H54 (cell line): ENCODE measurements around the gene ZNF530.

ENCODE experiments used
- DNase-seq: peaks from one replicate; pipeline ENCODE4 v3.0.0; 2011; ENCODE audit warnings: low spot score, mixed read lengths; ENCODE audit not compliant: insufficient read length
- FAIRE-seq: peaks from 3 replicates; lab custom pipeline; 2011; peaks lifted over from hg19 to GRCh38; lab: Jason Lieb, UNC
- POLR2A ChIP-seq: IDR thresholded peaks from 2 replicates; pipeline ENCODE4 v1.6.1; 2011; ENCODE audit warnings: low read depth, mild to moderate bottlenecking, low read length

The ZNF530 gene

DNA sequence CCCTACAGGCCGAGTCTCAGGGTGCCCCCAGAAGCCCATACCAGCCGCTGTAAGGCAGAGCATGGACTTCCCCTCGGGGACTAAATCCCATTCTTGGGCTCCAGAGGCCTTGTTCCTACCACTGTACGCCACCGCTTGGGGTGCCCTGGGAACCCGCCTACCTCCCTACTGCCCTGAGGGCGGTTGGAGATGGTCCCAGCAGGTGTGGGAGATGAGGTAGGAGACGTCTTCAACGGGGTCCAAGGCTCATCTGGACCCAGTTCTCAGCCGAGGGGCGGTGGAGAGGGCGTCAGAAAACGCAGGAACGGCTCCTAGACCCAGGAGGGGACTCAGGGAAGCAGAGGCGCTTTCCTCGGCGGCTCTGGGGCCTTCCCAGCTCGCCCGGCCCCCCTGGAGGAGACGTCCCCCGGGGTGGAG lies 16.6 kb upstream of the ZNF530 start:
- DNase-seq (no peak), FAIRE-seq (no peak)
- TF ChIP-seq POLR2A, result no peak

DNA sequence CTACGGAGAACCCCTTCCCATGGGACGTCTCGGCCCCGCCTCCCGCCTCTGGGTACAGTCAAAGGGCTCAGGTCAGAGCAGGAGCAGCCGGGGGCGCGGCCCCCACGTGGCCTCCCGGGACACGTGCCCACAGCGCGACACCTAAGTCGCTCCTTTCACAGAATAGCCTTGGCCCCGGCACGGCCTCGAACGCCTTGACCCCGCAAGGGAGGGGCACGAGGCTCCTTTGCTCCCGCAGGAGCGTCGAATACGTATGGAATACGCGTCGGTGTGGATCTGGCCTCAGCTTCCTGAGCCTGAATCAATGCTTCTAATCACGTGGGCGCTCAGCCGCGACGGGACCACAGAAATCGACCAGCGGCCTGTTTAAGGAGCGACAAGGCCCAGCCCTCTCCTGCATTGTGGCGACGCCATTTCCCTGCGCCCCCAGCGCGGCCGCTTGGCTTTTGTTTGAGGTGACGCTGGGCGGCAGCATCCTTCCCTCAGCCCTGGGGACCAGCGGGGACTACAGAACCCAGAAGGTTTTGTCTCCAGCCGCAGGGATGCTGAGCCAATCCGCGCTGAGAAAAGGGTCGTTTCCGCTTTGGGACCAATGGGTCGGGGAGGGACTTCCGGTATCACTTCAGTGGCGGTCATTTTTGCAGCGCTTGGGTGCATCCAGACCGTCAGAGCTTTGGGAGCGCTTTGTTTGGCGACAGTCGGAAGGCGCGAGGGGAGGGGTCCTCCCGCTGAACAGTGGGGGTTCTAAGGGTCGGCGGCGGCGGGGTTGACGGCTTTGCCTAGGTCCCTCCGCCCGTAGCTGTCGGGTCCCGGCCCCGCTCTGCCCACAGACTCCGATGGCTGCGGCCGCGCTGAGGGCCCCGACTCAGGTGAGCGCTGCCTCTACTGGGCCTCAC lies 15.9 kb upstream of the ZNF530 start, which contains the start of gene ZIK1:
Gene ZIK1, plus strand, starts transcription at position 625 of the 896 bp plus-strand sequence. Its CDS starts 212 bp downstream, at position 837.
- TF ChIP-seq POLR2A, result no peak; the same call in 1 of the 2 replicates
- FAIRE-seq (no peak), DNase-seq (no peak)

DNA sequence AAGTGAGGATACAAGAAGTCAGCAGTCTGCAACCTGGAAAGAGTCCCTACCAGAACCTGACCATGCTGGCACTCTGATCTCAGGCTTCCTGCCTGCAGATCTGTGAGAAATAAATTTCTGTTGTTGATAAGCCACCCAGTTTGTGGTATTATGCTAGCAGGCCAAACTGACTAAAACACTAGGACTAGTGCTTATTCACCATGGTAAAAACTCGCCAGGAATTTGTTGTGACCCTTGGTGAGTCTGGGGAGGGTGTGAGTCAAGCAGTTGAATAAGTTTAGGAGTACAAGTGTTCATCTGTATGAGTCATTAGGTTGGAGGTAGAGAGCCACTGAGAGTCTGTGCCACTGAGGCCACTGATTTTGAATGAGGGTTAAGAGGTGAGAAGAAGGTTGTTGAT lies 12.2 kb upstream of the ZNF530 start:
- no peak for TF ChIP-seq POLR2A
- DNase-seq (peak; percentile 97), FAIRE-seq (peak; percentile 36)

DNA sequence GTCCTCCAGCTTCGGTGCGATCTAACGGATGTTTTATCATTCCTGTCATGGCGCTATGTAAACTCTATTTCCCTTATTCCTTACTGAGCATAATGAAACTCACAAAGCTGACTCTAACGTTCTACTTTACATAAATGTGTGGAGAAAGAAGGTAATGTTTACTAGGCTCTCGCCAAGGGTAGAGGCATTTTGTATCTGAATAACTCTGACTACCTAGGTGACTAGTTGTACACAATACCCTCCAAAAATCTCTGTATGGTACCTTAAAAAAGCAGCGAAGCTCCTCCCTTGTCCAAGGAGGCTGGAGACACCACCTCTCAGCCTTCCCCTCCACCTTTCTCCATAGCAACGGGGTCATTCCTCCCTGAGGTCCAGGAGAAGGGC lies 316 bp upstream of the ZNF530 start:
- no peak for DNase-seq
- FAIRE-seq, result no peak
- TF ChIP-seq POLR2A, result no peak

DNA sequence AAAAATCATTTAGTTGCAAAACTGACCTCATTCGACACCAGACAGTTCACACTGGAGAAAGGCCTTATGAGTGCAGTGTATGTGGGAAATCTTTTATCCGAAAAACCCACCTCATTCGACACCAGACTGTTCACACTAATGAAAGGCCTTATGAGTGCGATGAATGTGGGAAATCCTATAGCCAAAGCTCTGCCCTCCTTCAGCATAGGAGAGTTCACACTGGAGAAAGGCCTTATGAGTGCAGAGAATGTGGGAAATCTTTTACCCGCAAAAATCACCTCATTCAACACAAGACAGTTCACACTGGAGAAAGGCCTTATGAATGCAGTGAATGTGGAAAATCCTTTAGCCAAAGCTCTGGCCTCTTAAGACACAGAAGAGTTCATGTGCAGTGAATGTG lies 7.2 kb downstream of the ZNF530 start:
- DNase-seq (no peak), FAIRE-seq (no peak)
- TF ChIP-seq POLR2A, result no peak

DNA sequence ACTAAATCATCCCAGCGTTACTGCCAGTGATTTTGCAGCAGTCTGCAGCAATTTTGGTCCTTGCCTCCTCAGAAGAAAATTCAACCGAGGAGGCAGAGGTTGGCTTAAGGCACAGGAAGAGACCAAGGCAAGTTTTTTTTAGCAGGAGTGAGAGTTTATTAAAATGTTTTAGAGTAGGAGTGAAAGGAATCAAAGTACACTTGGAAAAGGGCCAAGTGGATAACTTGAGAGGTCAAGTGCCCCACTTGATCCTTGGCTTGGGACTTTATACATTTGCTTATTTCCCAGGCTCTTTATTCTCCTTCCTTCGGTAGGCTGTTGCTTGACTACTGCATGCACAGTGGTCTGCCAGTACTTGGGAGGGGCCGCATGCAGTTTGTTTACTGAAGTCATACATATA lies 11.4 kb downstream of the ZNF530 start:
- no peak for TF ChIP-seq POLR2A
- FAIRE-seq, result no peak
- no peak for DNase-seq

DNA sequence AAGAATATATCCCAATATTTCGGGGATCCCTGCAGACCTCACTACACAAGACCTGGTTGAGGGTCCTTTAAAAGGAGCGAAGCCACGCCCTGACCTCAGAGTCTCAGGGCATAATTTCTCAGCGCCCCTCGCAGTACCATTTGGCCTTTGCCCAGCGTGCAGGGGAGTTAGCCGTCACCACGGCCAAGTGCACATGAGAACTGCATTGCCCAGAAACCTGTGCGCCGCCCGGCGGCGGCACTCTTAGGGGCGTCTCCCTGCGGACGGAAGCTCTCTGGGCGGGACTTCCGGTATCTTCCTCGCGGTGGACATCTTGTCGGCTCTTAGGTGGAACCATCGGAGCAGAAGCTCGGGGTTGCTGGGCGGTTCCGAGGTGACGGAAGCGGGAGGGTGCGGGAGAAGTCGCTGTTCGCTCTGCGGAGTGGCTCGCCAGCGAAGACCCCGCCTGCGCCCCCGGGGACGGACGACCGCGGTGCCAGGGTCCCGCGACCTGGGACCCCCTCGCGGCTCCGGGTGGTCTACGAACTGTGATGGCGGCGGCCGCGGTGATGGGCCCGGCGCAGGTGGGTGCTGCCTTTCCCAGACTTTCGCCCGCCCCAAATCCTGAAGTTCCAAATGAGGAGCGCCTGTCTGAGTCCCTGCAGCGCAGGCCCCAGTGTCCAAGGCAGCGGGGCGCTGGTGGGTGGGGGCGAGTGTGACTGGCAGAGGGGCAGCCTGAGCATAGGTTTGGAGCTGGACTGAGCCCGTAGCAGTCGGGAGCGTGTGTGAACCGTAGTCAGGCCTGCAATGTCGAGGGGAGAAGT lies 14.5 kb downstream of the ZNF530 start, which contains the start of gene ZNF134:
Gene ZNF134, plus strand, starts transcription at position 302 of the 803 bp plus-strand sequence. CDS start 5,227 bp downstream, outside the sequence.
- DNase-seq (peak; percentile 98), FAIRE-seq (no peak)
- peak; percentile 71 for TF ChIP-seq POLR2A

DNA sequence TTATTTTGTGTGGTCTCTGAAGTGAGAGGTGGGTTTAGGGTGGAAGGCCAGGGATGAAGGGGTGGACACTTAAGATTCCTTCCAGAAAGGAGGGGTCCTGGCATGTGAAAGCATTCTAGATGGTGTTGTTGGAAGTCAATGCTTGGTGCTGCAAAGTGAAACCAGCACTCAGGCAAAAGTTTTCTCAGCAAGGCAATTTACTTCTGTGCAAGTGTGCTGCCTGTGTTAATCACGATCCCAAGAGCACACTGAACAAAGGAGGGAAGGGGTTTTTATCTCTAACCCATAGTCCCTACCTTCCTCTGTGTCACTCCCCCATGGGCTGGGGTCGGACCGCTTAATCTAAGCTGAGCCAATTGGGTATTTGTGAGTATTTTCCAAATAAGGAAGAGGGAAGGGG lies 15.7 kb downstream of the ZNF530 start:
- no peak for TF ChIP-seq POLR2A
- DNase-seq (no peak), FAIRE-seq (no peak)

DNA sequence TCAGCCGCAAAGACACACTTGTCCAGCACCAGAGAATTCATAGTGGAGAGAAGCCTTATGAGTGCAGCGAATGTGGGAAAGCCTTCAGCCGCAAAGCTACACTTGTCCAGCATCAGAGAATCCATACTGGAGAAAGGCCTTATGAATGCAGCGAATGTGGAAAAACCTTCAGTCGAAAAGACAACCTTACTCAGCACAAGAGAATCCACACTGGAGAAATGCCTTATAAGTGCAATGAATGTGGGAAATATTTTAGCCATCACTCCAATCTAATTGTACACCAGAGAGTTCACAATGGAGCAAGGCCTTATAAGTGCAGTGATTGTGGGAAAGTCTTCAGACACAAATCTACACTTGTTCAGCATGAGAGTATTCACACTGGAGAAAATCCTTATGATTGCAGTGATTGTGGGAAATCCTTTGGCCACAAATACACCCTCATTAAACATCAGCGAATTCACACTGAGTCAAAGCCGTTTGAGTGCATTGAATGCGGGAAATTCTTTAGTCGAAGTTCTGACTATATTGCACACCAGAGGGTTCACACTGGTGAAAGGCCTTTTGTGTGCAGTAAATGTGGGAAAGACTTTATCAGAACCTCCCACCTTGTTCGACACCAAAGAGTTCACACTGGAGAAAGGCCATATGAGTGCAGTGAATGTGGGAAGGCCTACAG lies 21.1 kb downstream of the ZNF530 start:
- FAIRE-seq (no peak), DNase-seq (no peak)
- TF ChIP-seq POLR2A, result no peak

DNA sequence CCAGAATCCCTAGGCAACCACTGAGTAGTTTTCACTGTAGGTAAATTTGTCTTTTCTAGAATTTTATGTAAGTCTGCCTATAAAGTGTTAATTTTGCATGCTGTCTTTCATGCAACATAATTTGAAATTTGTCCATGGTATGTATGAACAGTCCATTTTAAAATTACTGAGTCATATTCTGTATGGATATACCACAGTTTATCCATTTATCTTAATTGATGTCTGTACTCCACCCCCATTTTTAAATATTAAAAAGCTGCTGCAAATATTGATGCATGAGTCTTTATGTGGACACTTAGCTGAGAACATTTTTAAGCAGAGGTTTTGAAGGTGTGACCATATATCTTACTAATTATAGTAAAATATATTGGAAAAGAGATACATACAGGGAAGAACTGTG lies 23.4 kb downstream of the ZNF530 start:
- TF ChIP-seq POLR2A, result no peak
- DNase-seq (no peak), FAIRE-seq (no peak)

DNA sequence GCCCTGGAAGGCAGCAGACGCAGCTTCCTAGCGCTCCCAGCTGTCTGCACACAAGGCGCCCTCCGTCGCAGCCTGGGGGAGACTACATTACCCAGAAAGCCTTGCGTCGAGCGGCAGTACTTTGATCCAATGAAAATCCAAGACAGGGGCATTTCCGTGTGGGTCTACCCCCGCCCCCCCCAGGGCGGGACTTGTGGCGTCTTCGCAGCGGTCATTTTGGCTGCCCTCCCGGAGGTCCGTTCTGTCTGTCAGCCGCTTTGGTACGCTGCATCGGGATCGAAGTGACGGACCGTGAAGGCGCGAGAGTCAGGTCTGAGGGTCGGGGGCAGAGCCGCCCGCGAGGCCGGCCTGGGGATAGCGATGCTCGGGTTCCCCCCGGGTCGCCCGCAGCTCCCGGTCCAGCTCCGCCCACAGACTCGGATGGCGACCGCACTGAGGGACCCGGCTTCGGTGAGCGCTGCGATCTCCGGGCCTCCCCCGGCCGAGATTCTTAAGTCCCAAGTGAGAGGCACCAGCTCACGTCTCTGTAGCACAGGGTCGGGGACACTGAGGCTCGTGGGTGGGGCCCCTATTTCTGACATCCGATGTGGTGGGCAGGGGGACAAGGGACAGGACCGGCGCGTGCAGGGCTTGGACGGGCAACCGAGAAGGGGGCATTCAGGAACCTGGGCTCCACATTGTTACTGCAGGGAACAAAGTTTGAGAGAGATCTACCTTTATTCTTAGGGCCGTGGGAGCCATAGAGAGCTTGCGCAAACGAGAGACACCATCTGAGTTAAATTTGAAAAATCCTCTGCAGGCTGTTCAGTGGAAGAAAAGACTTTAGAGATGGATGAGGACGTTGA lies 33.5 kb downstream of the ZNF530 start, which contains the start of gene ZNF211:
Gene ZNF211, plus strand, starts transcription at position 182 of the 845 bp plus-strand sequence. Its CDS starts 179 bp downstream, at position 361.
- DNase-seq (peak; percentile 95), FAIRE-seq (peak; percentile 74)
- peak; percentile 88 for TF ChIP-seq POLR2A

DNA sequence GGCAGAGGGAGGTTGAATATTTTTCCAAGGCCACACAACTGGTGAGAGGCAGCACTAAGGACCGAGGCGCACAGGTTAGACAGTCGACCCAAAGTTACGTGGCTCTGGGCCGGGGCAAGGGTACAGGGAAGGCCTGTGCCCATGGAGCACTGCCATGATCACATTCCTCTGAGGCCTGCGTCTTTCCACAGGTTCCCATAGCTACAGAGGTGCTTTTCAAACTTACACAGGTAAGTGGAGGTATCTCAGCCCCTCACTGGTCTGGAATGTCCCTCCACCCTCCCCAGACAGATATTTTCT lies 34.1 kb downstream of the ZNF530 start:
- no peak for DNase-seq
- no peak for FAIRE-seq
- no peak for TF ChIP-seq POLR2A

DNA sequence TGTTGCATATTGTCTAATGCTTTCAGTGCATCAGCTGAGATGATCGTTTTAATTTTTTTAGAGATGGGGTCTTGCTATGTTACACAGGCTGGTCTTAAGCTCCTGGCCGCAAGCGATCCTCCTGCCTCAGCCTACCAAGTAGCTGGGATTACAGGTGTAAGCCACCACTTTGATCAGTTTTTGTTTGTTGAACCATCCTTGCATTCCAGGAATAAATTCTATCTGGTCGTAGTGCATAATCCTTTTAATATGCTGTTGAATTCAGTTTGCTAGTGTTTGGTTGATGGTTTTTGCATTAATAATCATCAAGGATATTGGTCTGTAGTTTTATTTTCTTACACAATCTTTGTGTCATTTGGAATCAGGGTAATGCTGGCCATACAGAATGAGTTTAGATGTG lies 37.7 kb downstream of the ZNF530 start:
- FAIRE-seq, result no peak
- no peak for DNase-seq
- TF ChIP-seq POLR2A, result no peak
